T-cell (primary cell): Measurements from ENCODE around the gene PHF23. TPM values are rescaled to one million over a fixed set of nuclear protein-coding genes. Genes with fewer than 3 reads are reported as not detected.
A peak's percentile ranks its signal among the peaks of the same experiment; 100 is the strongest.

Experiments
- ATAC-seq, 4 experiments: fragments of 200-7000 bp in 3 of 4; fragments of 150-1000 bp in 1 of 4; cut with Tn5 transposase; replicated peaks in 1 of 4; 1 replicate in 3 of 4; 2 replicates in 1 of 4; pipeline ENCODE4 v1.10.0; 2021; ENCODE audit warnings: moderate library complexity in 3 of 4, mild to moderate bottlenecking in 2 of 4, moderate number of reproducible peaks in 1 of 4
- CTCF ChIA-PET, 2 donors: fragments of 300-600 bp; sonication (Branson Sonifier 250); formaldehyde crosslinking; loops; one replicate each; lab custom pipeline; 2022; ENCODE audit warnings: antibody characterized with exemption in 2 of 2; lab: Charles Lee
- POLR2A ChIA-PET, 2 donors: fragments of 300-600 bp; sonication (Branson Sonifier 250); formaldehyde crosslinking; loops; one replicate each; lab custom pipeline; 2022; ENCODE audit warnings: antibody characterized with exemption in 2 of 2; lab: Charles Lee
- DNase-seq, 35 experiments: peaks; one replicate each; pipeline versions ENCODE4 v3.0.0 to v3.0.0-alpha.2; 2013 to 2023
- H3K27ac ChIP-seq: one replicate; pipeline ENCODE4 v1.5.1; 2013; ENCODE audit warnings: low read length
- H3K27me3 ChIP-seq, 2 experiments: replicated peaks in 1 of 2; 1 replicate in 1 of 2; 2 replicates in 1 of 2; pipeline versions ENCODE4 v1.6.1 to v1.7.0; 2013; ENCODE audit warnings: low read length in 1 of 2, mixed read lengths in 1 of 2; ENCODE audit not compliant: control insufficient read depth in 2 of 2, insufficient read depth in 2 of 2; ENCODE audit errors: extremely low read depth in 1 of 2
- H3K36me3 ChIP-seq, 2 donors: 1 replicate in 1 of 2; 2 replicates in 1 of 2; pipeline versions ENCODE4 v1.6.1 to v1.7.0; 2013; ENCODE audit warnings: low read length in 1 of 2; ENCODE audit not compliant: control insufficient read depth in 2 of 2, insufficient read depth in 1 of 2; ENCODE audit errors: extremely low read depth in 1 of 2
- H3K4me1 ChIP-seq, 2 experiments: 1 replicate in 1 of 2; 2 replicates in 1 of 2; pipeline versions ENCODE4 v1.6.1 to v1.7.0; 2013; ENCODE audit warnings: low read length in 2 of 2, mixed read lengths in 1 of 2; ENCODE audit not compliant: insufficient read depth in 2 of 2, control insufficient read depth in 1 of 2; ENCODE audit errors: extremely low read depth in 1 of 2
- H3K4me3 ChIP-seq, 2 donors: 1 replicate in 1 of 2; 2 replicates in 1 of 2; pipeline versions ENCODE4 v1.5.1 to v1.7.0; 2013; ENCODE audit warnings: mild to moderate bottlenecking in 2 of 2, low read length in 1 of 2, moderate library complexity in 1 of 2; ENCODE audit not compliant: control insufficient read depth in 1 of 2; ENCODE audit errors: extremely low read depth in 1 of 2
- H3K9me3 ChIP-seq: 2 replicates; pipeline ENCODE4 v1.7.0; 2013
- H3K27ac Mint-ChIP-seq, 2 donors: one replicate each; pipeline ENCODE4 v1.8.0; 2020 to 2021; ENCODE audit warnings: mild to moderate bottlenecking in 2 of 2, mixed read lengths in 2 of 2
- H3K27me3 Mint-ChIP-seq, 2 donors: one replicate each; pipeline ENCODE4 v1.8.0; 2021 to 2022; ENCODE audit warnings: mixed read lengths in 2 of 2
- H3K36me3 Mint-ChIP-seq: one replicate; pipeline ENCODE4 v1.8.0; 2021; ENCODE audit warnings: mixed read lengths
- H3K4me1 Mint-ChIP-seq, 3 donors: one replicate each; pipeline ENCODE4 v1.8.0; 2020 to 2022; ENCODE audit warnings: mixed read lengths in 3 of 3, mild to moderate bottlenecking in 1 of 3
- H3K4me3 Mint-ChIP-seq, 3 donors: one replicate each; pipeline ENCODE4 v1.8.0; 2020 to 2022; ENCODE audit warnings: mild to moderate bottlenecking in 3 of 3, mixed read lengths in 3 of 3, moderate library complexity in 3 of 3
- H3K9me3 Mint-ChIP-seq, 3 donors: one replicate each; pipeline ENCODE4 v1.8.0; 2020 to 2022; ENCODE audit warnings: mixed read lengths in 3 of 3
- WGBS: methylation state at CpG from one replicate; pipeline ENCODE4 v1.1.5; 2013; ENCODE audit warnings: missing lambda C conversion rate; ENCODE audit not compliant: insufficient coverage; 5-methylcytosine and 5-hydroxymethylcytosine counted together
- total RNA-seq, 35 experiments: library from RNA in 6 of 35; stranded (reverse) in 6 of 35; fragments of 120-200 nt in 1 of 35; gene quantifications; one replicate each; pipeline versions ENCODE4 v1.2.1 to v1.2.4 and lab custom pipeline; 2013 to 2026

Gene PHF23
- total RNA-seq (10 to 100 TPM; 13.3 to 51.6 (median 43.5) TPM), total RNA-seq (lab: John Stamatoyannopoulos, UW) (18.5 to 67.6 (median 30.3) reads per million in 29 experiments)
- 37.8 TPM for total RNA-seq (2013)

DNA sequence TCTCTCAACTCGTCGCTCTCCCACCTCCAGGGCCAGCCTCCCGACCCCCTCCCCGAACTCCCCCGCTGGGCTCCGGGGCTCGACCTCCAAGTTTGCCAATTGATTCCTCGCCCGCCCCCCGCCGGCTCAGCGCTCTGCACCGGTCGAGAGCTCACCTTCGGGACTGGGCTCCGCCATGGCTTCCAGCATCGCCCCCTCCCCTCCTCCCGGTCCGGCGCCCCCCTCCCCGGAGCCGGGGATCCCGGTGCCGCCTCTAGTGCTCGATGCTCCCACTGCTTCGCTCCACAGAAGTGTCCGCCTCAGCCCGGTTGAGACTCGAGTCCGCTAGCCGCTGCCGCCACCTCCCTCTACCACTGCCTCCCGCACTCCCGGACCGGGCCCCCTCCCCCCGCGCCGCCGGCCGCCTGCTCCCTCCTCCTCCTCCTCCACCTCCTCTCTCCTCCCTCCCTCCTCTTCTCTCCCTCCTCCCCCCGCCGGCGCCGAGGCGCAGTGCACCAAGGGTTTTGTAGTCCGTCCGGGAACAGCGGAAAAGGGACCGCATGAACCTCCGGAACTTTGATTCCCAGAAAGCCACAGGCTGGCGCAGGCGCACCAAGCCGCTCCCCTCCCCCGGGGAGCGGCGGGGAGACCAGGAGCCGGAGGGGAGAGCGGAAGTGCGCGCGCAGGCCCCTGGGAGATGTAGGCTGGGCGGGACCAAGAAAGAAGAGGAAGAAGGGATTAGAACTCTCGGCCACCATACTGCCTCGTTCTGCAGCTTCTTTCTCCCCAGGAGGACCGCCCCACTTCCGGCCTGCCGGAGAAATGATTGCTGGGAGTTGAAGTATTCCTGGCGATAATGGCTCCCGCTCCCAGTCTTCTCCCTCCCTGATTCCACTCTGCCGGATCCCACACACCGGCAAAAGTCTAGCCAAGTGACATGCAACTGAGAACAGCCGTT lies at the start of gene PHF23:
PHF23 (minus strand) TSS at position 367 of the 937 bp plus-strand sequence; CDS start at position 189, 178 bp downstream.
- no peaks in the 10 kb centered on the region for H3K27me3 ChIP-seq
- peaks cover 62 to 69% (median 62%) of the 10 kb centered on the region in 3 donors for H3K4me1 Mint-ChIP-seq
- DNase-seq (peak; percentile 91 to 99 (median 95)), ATAC-seq (peak; percentile 60 to 72 (median 66))
- CTCF ChIA-PET: interaction anchor here (0.6 to 1.8 kb wide), 4 partner anchors 19 to 97 kb away, joined by 3 to 5 read pairs (median 4); partner anchors contain the start of genes ACADVL (in 1 of the 2), ACAP1 (in 1 of the 2) and DLG4 (in 1 of the 2)
- peak within 1 kb of the TSS; percentile 93 to 95 for H3K4me3 ChIP-seq
- no peaks in the 10 kb centered on the region for H3K9me3 Mint-ChIP-seq
- H3K36me3 ChIP-seq: peaks cover 0 to 36% of the 10 kb centered on the region in 2 donors
- WGBS: under 1% methylated on average over 41 of the region's 72 CpGs
- H3K4me1 ChIP-seq: peaks cover 21 to 63% of the 10 kb centered on the region in 2 experiments
- peak within 1 kb of the TSS; percentile 97 to 99 (median 98) for H3K4me3 Mint-ChIP-seq
- H3K36me3 Mint-ChIP-seq: peaks cover 29% of the 10 kb centered on the region
- H3K27ac ChIP-seq: peak within 1 kb of the TSS; percentile 74
- H3K27ac Mint-ChIP-seq: peak within 1 kb of the TSS; percentile 94 to 95
- POLR2A ChIA-PET: interaction anchor here (0.6 kb wide), 2 partner anchors 16 to 145 kb away, joined by 3 to 7 read pairs; no protein-coding TSS in a partner anchor
- H3K27me3 Mint-ChIP-seq: peaks cover 0 to 2% of the 10 kb centered on the region in 2 donors
- no peaks in the 10 kb centered on the region for H3K9me3 ChIP-seq

DNA sequence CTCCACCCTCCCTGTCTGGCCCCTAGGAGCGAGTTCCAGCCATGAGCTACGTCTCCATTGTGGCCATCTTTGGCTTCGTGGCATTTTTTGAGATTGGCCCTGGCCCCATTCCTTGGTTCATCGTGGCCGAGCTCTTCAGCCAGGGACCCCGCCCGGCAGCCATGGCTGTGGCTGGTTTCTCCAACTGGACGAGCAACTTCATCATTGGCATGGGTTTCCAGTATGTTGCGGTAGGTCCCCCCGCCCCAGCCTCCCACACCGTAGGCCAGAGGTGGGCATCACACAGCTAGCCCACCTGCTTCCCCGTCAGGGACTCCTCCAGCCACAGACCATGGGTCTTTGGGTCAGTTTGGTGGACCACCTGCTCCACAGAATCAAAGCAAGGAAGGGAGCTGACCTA lies 46.4 kb upstream of the PHF23 start:
- Histone ChIP-seq H3K36me3 (no peaks in the 10 kb centered on the region), H3K4me3 (no peak overlapping the region), H3K9me3 (no peaks in the 10 kb centered on the region), H3K27me3 (peaks cover 0 to 89% of the 10 kb centered on the region in 2 experiments), H3K4me1 (peaks cover 6 to 20% of the 10 kb centered on the region in 2 experiments), H3K27ac (no peak overlapping the region)
- H3K9me3 Mint-ChIP-seq: no peaks in the 10 kb centered on the region
- peaks cover 13 to 25% (median 17%) of the 10 kb centered on the region in 3 donors for H3K4me1 Mint-ChIP-seq
- ChIA-PET CTCF (interaction anchor here in 1 of 2 donors (1.1 kb wide), 1 partner anchor 12 kb away, joined by 7 read pairs; no protein-coding TSS in a partner anchor), POLR2A (no interaction called here)
- DNase-seq: no peak
- WGBS: 81% methylated on average over 12 of the region's 12 CpGs
- peaks cover 16 to 51% of the 10 kb centered on the region in 2 donors for H3K27me3 Mint-ChIP-seq
- no peak for ATAC-seq
- no peak overlapping the region for H3K27ac Mint-ChIP-seq
- no peaks in the 10 kb centered on the region for H3K36me3 Mint-ChIP-seq
- no peak overlapping the region for H3K4me3 Mint-ChIP-seq

DNA sequence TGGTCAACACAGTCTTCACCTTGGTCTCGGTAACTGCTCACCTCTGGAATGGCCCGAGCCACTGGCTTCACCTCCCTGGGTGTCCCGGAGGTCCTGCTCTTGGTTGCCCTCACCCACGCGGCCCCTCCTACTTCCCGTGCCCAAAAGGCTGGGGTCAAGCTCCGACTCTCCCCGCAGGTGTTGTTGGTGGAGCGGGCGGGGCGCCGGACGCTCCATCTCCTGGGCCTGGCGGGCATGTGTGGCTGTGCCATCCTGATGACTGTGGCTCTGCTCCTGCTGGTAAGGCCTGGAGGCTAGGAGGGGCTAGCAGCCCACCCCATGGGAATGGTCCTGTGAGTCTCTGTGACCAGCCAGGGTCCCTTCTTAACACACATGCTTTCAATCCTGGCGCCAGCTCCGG lies 45.7 kb upstream of the PHF23 start:
- ATAC-seq (no peak), DNase-seq (no peak)
- POLR2A ChIA-PET: no interaction called here
- no peaks in the 10 kb centered on the region for H3K9me3 ChIP-seq
- CTCF ChIA-PET: interaction anchor here in 1 of 2 donors (1.1 kb wide), 1 partner anchor 13 kb away, joined by 7 read pairs; no protein-coding TSS in a partner anchor
- no peaks in the 10 kb centered on the region for H3K36me3 ChIP-seq
- H3K9me3 Mint-ChIP-seq: no peaks in the 10 kb centered on the region
- H3K27me3 Mint-ChIP-seq: peaks cover 19 to 48% of the 10 kb centered on the region in 2 donors
- no peaks in the 10 kb centered on the region for H3K36me3 Mint-ChIP-seq
- WGBS: 98% methylated on average over 13 of the region's 16 CpGs
- H3K27ac ChIP-seq: no peak overlapping the region
- H3K4me3 ChIP-seq: no peak overlapping the region
- H3K27me3 ChIP-seq: peaks cover 0 to 84% of the 10 kb centered on the region in 2 experiments
- H3K27ac Mint-ChIP-seq: no peak overlapping the region
- H3K4me1 Mint-ChIP-seq: peaks cover 16 to 32% (median 25%) of the 10 kb centered on the region in 3 donors
- H3K4me1 ChIP-seq: peaks cover 6 to 26% of the 10 kb centered on the region in 2 experiments
- no peak overlapping the region for H3K4me3 Mint-ChIP-seq

- H3K9me3 ChIP-seq: no peaks in the 10 kb centered on the region
- H3K36me3 ChIP-seq: no peaks in the 10 kb centered on the region
- ChIA-PET CTCF (interaction anchor here in 1 of 2 donors (0.5 kb wide), 1 partner anchor 808 kb away, joined by 3 read pairs; no protein-coding TSS in a partner anchor), POLR2A (no interaction called here)
- DNase-seq (no peak), ATAC-seq (no peak)
- H3K4me3 Mint-ChIP-seq: peak overlapping the region in 1 of 3 donors; percentile 77
- H3K27me3 Mint-ChIP-seq: peaks cover 19 to 45% of the 10 kb centered on the region in 2 donors
- no peaks in the 10 kb centered on the region for H3K9me3 Mint-ChIP-seq
- WGBS: 77% methylated on average over 4 of the region's 18 CpGs
- H3K27ac Mint-ChIP-seq: no peak overlapping the region
- H3K27me3 ChIP-seq: peaks cover 0 to 74% of the 10 kb centered on the region in 2 experiments
- no peaks in the 10 kb centered on the region for H3K36me3 Mint-ChIP-seq
- H3K4me1 Mint-ChIP-seq: peaks cover 16 to 34% (median 26%) of the 10 kb centered on the region in 3 donors
- H3K4me3 ChIP-seq: no peak overlapping the region
- H3K27ac ChIP-seq: no peak overlapping the region
- peaks cover 6 to 26% of the 10 kb centered on the region in 2 experiments for H3K4me1 ChIP-seq
Observed at GRCh38 chr17:7283471-7284216, 44.4 kb upstream of the PHF23 start.

DNA sequence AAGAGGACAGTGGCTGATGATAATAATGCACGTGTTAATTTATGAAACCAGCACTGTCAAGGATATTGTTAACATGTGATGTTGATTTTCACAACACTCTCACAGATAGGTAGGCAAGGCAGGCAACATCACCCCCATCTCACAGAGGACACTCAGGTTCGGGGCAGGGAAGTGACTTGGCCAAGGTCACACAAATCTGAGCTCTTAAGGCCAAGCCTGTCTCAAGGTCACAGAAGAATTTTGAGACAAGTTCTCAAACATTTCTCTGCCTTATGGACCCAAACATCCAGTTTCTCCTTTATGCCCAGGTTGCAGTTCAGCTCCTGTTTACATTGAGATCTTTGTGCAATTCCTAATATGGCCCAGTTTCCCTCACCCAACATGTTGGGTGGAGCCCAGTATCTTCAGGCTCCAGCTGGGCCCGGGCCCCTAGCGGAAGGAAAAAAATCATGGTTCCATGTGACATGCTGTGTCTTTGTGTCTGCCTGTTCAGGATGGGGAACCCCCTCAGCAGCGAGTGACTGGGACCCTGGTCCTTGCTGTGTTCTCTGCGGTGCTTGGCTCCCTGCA lies 43.6 kb upstream of the PHF23 start:
- no peak for DNase-seq
- Histone ChIP-seq H3K36me3 (no peaks in the 10 kb centered on the region), H3K4me3 (no peak overlapping the region), H3K27ac (no peak overlapping the region), H3K9me3 (no peaks in the 10 kb centered on the region), H3K27me3 (peaks cover 0 to 70% of the 10 kb centered on the region in 2 experiments), H3K4me1 (peaks cover 6 to 26% of the 10 kb centered on the region in 2 experiments)
- Mint-ChIP-seq H3K27me3 (peaks cover 12 to 41% of the 10 kb centered on the region in 2 donors), H3K36me3 (no peaks in the 10 kb centered on the region), H3K4me3 (peak overlapping the region in 2 of 3 donors; percentile 21 to 77), H3K27ac (no peak overlapping the region), H3K4me1 (peaks cover 16 to 34% (median 26%) of the 10 kb centered on the region in 3 donors), H3K9me3 (no peaks in the 10 kb centered on the region)
- ATAC-seq: no peak
- ChIA-PET CTCF (interaction anchor here (0.5 to 0.8 kb wide), 2 partner anchors 68 to 239 kb away, joined by 3 to 4 read pairs; no protein-coding TSS in a partner anchor), POLR2A (no interaction called here)
- WGBS: 81% methylated on average over 5 of the region's 6 CpGs
